GM12891 (cell line): ENCODE data around the gene ALS2CL.

Source experiments
- DNase-seq: peaks from one replicate; pipeline ENCODE4 v3.0.0; 2011; ENCODE audit warnings: low spot score; ENCODE audit not compliant: insufficient read length
- FAIRE-seq: peaks from 2 replicates; lab custom pipeline; 2011; peaks lifted over from hg19 to GRCh38; lab: Jason Lieb, UNC
- PAX5 ChIP-seq: IDR thresholded peaks from 2 replicates; pipeline ENCODE4 v1.6.1; 2011; ENCODE audit warnings: low read length, moderate library complexity, mild to moderate bottlenecking; ENCODE audit not compliant: insufficient read depth, severe bottlenecking
- POLR2A ChIP-seq: IDR thresholded peaks from 2 replicates; pipeline ENCODE4 v1.6.1; 2011; ENCODE audit warnings: low read depth, low read length, control low read depth
- POLR2AphosphoS5 ChIP-seq: IDR thresholded peaks from 2 replicates; pipeline ENCODE4 v1.6.1; 2011; ENCODE audit warnings: low read depth, low read length, control low read depth
- POU2F2 ChIP-seq: IDR thresholded peaks from 2 replicates; pipeline ENCODE4 v1.6.1; 2011; ENCODE audit warnings: low read depth, mild to moderate bottlenecking, control low read depth, low read length, moderate library complexity
- SPI1 ChIP-seq: IDR thresholded peaks from 2 replicates; pipeline ENCODE4 v1.6.1; 2011; ENCODE audit warnings: low read depth, low read length, control low read depth
- TAF1 ChIP-seq: IDR thresholded peaks from 2 replicates; pipeline ENCODE4 v1.6.1; 2011; ENCODE audit warnings: low read depth, low read length, control low read depth

ALS2CL gene

DNA sequence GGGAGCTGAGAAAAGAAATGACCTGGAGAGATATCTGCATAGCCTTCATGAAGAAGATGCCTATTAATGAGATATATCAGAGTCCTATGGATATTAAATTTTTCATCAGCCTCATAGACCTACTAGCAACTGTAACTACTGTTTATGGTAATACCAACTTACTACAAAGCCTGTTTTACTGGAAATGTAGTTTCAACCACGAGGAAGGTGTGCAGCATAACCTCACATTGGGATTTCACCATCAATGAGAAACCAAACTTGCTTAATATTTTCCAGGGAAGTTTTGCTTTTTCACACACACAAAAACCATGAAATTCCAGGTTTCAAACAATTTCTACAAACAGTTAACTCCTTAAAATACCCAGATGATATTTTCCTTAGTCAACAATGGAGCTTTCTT lies 49.8 kb downstream of the ALS2CL start:
- TF ChIP-seq PAX5 (no peak), POLR2AphosphoS5 (no peak), SPI1 (no peak)
- DNase-seq (no peak), FAIRE-seq (no peak)

GRCh38 chr3:46642971-46643370 lies 50.5 kb downstream of the ALS2CL start:
- no peak for DNase-seq
- no peak for TF ChIP-seq POLR2AphosphoS5
- FAIRE-seq: no peak

DNA sequence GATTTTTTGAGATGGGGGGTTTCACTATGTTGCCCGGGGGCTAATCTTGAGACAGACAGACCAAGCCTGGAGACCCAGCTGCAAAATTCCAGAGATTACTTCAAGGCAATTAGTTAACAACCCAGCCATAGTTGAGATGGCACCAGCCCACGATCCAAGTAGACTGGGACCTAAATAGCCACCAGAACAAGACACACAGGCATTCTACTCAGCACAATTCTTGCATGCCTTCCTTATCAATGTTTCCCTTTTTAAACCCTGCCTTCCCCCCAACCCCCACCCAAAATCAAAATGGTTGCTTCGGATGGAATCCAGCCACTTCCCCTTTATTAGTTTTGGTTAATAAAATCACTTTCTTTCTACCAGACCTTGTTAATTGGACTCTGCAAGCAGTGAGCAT lies 52.6 kb downstream of the ALS2CL start:
- TF ChIP-seq SPI1 (no peak), POU2F2 (no peak)
- FAIRE-seq (no peak), DNase-seq (no peak)

DNA sequence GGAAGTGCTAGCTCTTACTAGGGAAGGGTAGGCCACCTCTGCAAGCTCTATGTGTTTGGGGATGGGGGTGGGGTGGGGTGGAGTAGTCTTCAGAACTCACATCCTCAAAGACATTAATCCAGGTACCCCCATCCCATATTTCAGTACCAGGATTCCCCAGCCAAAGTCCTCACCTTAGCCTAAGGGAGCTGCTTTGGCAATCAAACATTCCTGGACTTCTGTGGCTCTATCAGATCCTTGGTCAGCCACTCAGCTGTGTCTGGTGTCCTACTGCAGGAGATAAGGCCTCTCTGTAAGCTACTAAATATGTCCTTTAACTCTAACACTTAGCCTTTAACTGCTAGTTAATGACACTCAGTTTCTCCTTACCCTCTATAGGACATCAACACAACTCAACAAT lies 54.3 kb downstream of the ALS2CL start:
- FAIRE-seq (no peak), DNase-seq (no peak)
- no peak for TF ChIP-seq SPI1
- TF ChIP-seq TAF1: no peak
- no peak for TF ChIP-seq POU2F2
- no peak for TF ChIP-seq POLR2A
- no peak for TF ChIP-seq PAX5
- no peak for TF ChIP-seq POLR2AphosphoS5

DNA sequence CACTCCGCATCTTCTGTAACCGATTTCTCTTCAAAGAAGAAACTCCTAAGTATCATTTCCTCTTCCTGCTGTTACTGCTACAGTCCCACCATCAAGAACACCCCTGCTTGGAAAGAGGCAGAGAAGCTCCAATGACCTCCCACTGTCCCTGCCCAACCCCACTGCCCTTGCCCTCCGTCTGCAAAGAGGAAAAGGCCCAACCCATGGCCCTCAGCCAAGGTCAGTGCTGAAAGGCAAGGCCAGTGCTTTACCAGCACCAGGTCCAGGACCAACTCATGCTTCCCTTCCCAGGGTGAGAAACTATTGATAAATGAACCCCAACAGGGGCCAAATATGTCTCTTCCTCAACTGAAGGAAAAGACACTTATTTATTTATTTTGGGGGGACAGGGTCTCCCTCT lies 58.6 kb downstream of the ALS2CL start:
- no peak for FAIRE-seq
- TF ChIP-seq POLR2AphosphoS5: no peak
- TF ChIP-seq POLR2A: no peak
- TF ChIP-seq SPI1: no peak
- DNase-seq: no peak

GRCh38 chr3:46632792-46633191 lies 60.7 kb downstream of the ALS2CL start:
- FAIRE-seq: no peak
- TF ChIP-seq TAF1 (no peak), SPI1 (no peak), POU2F2 (no peak), POLR2AphosphoS5 (no peak), POLR2A (no peak), PAX5 (no peak)
- no peak for DNase-seq

- FAIRE-seq: peak; percentile 91
- TF ChIP-seq POLR2A: no peak
- no peak for TF ChIP-seq SPI1
- no peak for TF ChIP-seq PAX5
- no peak for TF ChIP-seq POLR2AphosphoS5
- no peak for TF ChIP-seq TAF1
- no peak for TF ChIP-seq POU2F2
- peak; percentile 79 for DNase-seq
Measured at GRCh38 chr3:46629551-46630517, 63.6 kb downstream of the ALS2CL start.

GRCh38 chr3:46628901-46629369 lies 64.5 kb downstream of the ALS2CL start:
- DNase-seq: no peak
- no peak for TF ChIP-seq PAX5
- no peak for TF ChIP-seq SPI1
- TF ChIP-seq POLR2A: no peak
- TF ChIP-seq POLR2AphosphoS5: no peak
- TF ChIP-seq POU2F2: no peak
- no peak for TF ChIP-seq TAF1
- no peak for FAIRE-seq

DNA sequence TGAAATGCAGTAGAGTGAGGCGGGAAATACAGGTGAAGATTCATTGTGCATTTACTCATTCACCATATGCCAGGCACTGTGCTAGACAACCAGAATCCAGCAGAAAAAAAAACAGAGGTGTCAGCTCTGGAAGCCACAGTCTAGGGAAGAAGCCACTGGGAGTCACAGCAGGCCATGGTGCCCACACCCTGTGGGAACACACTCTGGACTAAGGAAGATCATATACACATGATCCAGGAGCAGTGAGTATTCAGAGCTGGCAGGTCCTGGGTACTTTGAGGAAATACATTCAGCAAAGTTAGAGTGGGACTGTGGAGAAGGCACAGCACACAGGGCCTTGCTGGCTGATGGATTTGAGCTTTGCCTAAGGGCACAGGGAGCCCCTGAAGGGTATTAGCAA lies 66.4 kb downstream of the ALS2CL start:
- DNase-seq (no peak), FAIRE-seq (no peak)
- TF ChIP-seq SPI1 (no peak), POLR2A (no peak), POU2F2 (no peak), PAX5 (no peak), POLR2AphosphoS5 (no peak), TAF1 (no peak)

DNA sequence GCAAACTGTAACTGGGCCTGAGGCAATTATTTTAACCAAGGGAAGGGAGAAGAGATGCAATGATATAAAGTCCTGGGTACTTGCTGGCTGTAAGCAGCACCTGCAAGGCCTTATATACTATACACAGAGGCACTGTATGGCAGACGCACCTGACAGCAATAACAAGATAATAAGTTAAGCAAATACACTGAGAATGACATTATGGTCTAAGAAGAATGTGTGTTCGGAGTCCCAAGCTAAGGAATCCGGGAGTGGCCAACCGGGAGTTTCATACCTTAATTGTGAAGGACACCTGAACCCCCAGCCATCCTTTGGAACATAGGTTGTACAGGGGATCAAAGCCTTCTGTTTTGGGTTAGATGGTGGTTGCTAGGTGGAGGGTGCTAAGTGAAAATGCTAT lies 67.4 kb downstream of the ALS2CL start:
- FAIRE-seq: no peak
- TF ChIP-seq TAF1: no peak

GRCh38 chr3:46624975-46625490 lies 68.4 kb downstream of the ALS2CL start:
- DNase-seq: no peak
- FAIRE-seq: no peak
- TF ChIP-seq TAF1 (no peak), POLR2A (no peak), SPI1 (no peak), PAX5 (no peak), POLR2AphosphoS5 (no peak), POU2F2 (no peak)

More for the DNA sequence above, 67.4 kb downstream of the ALS2CL start:
- no peak for DNase-seq

DNA sequence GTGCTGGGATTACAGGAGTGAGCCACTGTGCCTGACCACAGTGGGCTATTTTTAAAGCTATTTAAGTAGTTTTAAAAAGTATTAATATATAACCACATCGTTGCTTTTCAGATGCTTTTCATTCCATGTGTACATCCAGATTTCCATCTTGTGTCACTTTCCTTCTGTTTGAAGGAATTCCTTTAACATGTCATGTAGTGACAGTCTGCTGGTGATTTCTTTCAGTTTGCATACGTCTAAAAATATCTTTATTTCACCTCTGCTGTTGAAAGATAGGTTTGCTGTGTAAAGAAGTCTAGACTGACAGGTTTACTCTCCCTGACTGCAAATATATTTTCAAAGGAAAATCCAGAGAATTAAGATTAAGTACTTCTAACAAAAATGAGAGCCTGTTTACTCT lies 68.9 kb downstream of the ALS2CL start:
- TF ChIP-seq POLR2AphosphoS5: no peak
- no peak for TF ChIP-seq POU2F2
- no peak for TF ChIP-seq SPI1
- no peak for TF ChIP-seq PAX5
- no peak for TF ChIP-seq POLR2A
- no peak for TF ChIP-seq TAF1
- FAIRE-seq: no peak
- no peak for DNase-seq
